DMS79 (cell line): ENCODE measurements around the gene TRPV6.

Experiments used
- DNase-seq: peaks from one replicate; lab custom pipeline; 2025; lab: John Stamatoyannopoulos, UW

TRPV6 gene

DNA sequence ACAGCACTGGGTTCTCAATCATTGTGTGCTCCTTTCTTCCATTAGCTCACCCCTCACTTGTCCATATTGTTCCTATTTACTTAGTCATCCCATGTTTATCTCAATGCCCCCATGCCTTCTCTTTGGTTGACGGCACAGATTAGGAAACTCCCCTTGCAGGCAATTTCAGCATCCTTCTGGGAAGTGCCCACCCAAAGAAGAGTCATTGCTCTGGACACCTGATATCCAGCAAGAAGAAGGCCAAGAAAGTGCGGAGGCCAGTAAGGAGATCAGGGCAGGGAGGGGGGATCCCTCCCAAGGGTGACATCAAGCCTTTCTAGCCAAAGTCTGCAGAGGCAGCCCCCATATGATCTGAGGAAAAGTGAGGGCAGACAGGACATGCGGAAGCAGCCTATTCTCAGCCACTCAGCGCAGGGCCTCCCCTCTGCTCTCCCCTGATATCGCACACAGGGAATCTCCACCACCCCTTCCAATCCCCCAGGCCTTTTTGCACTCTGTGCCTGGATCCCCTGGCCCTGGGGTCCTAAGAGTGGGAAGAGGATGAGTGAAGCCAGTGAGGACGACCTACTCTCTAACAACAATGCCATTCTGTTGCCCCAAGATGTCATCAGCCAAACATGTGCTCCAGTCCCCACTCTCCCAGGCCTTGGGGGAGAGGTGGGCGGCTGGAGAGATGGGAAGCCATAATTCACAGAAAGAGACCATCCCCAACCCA, 1.8 kb downstream of the TRPV6 start:
- no peak for DNase-seq

GRCh38 chr7:142883145-142883544, 2.4 kb downstream of the TRPV6 start:
- DNase-seq, result no peak

- DNase-seq, result no peak
Measured at GRCh38 chr7:142882338-142882678, 3.2 kb downstream of the TRPV6 start.

DNA sequence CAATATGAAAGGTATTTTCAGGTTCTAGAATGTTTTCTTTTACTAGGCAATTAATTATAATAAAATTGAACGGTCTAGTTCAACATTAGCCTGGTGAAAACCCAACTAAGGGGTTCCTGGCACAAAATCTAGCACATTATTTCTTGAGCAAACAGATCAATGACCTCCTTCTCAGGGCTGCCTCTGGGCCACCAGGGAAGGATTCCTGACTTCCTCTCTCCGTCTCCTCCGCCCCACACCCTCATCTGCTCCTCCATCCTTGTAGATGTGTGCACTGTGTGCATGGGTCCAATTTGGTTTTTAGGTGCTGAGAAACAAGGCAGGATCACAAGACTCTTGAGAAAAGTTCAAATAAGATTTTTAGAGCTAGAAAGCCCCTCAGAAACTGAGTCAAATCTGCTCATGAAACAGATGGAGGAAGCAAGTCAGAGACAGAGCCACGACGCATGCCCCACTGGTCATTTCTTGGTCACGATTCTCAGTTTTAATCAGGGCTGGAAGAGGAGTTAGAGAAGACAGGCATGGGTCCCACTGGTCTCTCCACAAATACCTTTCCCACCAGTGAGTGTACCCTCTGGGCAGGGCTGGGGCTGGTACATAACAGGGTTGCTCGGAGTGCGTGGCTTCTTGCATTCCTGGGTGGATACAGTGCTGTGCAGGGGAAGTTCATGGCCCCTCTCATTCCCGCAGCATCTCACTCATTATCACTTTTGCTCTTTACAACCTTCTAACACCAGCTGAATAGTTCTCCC, 3.8 kb downstream of the TRPV6 start:
- DNase-seq, result no peak

- no peak for DNase-seq
Measured at GRCh38 chr7:142880876-142881505, 4.6 kb downstream of the TRPV6 start.

- no peak for DNase-seq
Measured at GRCh38 chr7:142879060-142879459, 6.5 kb downstream of the TRPV6 start.

GRCh38 chr7:142878315-142878714, 7.2 kb downstream of the TRPV6 start:
- DNase-seq, result no peak

DNA sequence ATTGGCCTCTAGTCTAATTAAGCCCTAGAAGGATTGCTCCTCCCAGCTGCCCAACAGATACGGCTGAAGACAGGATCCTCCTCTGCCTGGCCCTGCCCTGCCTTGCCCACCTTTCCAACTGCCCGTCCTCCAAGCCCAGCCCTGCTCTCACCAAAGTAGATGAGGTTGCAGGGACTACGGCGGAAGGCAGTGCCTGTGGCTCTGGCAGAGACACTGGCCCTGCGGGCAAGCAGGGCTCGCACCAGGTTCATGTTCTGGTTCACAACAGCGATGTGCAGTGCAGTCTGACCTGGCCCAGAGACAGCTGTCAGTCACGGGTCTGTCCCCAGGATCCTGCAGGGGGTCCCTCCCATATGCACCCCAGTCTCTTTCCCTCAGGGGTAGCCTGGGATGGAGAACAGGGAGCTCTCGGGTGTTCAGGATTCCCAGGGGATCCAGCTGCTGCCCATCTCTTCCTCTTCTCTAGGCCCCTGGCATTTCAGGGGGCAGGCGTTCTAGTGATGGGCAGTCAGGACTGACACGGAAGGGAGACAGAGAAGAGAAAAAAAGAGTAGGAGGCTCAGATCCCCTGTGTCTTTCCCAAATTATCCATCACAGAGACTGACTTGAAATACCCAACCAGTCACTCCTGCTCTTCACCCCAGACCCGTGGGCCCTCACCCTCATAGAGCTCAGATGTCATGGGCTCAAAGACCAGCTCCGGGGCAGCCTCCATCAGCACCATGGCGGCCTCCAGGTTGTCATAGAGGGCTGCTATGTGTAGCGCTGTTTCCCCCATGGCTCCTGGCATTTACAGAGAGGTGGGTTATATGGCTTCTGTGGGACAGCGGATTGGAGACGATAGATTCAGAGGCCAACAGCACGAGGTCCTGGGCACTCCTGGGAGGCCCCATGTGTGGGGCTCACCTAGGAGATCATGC, 8.3 kb downstream of the TRPV6 start:
- no peak for DNase-seq

- no peak for DNase-seq
Measured at GRCh38 chr7:142876236-142876960, 9.1 kb downstream of the TRPV6 start.

DNA sequence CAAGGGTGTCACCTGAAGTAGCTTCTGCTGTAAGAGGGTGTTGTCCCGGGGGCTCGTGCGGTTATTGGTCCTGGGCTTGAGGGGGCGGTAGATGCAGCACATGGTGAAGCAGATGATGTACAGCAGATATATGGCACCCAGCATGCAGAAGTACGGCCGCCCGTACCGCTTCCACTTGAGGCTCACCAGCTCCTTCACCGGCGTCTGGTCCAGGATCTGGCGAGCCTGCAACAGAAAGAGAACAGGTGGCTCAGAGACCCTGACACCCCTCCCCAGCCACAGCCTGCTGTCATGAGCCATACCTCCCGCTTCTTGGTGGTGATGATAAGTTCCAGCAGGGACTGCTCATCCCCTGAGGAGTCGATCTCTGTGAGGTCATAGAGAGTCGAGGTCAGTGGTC, 10.1 kb downstream of the TRPV6 start:
- DNase-seq, result no peak

DNA sequence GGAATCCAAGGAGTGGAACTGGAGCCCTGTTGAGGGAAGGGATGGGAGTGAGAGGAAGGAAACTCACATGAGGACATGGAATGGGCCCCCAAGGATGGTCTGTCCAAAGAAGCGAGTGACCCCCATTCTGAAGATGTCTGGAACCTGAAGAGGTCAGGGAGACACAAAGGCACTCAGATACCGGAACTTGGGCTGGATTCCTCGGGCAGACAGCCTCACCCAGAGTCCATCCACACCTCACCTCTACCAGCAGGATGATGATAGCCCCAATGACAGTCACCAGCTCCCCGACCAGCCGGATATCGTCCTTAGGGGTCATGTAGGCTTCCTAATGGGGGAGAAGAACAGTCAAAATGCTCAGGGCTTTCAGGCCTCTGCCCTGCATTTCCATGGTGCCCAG, 10.7 kb downstream of the TRPV6 start:
- no peak for DNase-seq

GRCh38 chr7:142874409-142874808, 11.1 kb downstream of the TRPV6 start:
- no peak for DNase-seq

DNA sequence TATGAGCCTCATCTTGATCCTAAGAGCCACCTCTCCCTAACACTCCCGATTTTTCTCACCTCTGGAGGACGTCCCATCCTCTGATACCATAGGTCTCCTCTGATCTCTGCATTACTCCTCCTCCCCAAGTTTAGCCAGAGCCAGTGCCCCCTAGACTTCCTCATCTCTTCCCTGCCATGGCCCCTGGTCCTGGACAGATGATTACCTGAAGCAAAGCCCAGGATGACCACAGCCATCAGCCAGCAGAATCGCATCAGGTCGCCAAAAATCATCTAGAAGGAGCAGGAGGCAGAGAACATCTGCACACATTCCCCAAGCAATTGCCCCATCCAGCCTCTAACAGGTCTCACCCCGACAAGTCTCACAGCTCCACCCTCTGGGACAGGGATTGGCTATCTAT, 11.7 kb downstream of the TRPV6 start:
- no peak for DNase-seq

DNA sequence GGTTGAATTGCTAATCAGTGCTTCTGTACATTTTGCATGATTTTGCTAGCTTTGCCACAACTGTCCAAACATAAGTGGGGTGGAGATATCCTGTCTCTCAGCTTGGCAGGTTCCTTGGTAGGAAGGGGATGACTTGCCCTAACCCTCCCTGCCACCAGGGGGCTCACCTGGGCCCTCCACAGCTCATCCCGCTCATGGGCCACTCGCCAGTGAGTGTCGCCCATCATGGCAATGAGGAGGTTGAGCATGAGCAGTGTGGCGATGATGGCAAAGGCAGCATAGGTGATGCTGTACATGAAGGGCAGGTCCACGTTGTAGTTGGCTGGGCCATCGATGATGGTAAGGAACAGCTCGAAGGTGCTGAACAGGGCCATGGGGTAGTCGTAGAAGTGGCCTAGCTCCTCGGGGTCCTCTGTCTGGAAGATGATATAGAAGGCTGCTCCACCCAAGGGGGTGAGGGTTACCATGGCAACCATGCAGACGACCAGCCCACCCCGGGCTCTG, 12.2 kb downstream of the TRPV6 start:
- DNase-seq, result no peak

DNA sequence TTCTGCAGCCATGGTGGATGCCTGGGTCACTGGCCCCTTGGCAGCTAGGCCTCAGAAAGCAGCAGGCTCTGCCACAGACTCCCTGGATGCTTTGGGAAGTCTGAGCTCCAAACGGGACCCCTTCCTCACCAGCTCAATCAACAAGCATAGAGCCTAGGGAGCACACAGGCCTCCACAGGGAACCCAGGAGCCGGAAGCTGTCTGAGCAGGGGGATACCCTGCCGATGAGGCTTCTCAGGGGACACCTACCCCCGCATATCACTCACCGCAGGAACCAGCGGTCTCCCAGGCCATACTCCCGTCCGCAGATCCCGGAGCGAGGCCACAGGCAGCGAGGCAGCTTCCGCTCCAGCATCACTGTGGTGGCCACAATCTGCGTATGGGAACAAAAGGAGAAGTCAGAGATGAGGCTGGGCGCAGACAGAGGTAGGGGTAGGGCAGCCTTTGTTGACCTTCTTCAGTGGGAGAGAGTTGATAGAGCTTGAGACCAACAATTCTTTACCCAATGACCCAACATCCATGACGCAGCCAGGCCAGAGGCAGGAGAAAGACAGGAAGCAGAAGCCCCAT, 13.4 kb downstream of the TRPV6 start:
- no peak for DNase-seq

- no peak for DNase-seq
Measured at GRCh38 chr7:142871260-142872105, 14.1 kb downstream of the TRPV6 start.

DNA sequence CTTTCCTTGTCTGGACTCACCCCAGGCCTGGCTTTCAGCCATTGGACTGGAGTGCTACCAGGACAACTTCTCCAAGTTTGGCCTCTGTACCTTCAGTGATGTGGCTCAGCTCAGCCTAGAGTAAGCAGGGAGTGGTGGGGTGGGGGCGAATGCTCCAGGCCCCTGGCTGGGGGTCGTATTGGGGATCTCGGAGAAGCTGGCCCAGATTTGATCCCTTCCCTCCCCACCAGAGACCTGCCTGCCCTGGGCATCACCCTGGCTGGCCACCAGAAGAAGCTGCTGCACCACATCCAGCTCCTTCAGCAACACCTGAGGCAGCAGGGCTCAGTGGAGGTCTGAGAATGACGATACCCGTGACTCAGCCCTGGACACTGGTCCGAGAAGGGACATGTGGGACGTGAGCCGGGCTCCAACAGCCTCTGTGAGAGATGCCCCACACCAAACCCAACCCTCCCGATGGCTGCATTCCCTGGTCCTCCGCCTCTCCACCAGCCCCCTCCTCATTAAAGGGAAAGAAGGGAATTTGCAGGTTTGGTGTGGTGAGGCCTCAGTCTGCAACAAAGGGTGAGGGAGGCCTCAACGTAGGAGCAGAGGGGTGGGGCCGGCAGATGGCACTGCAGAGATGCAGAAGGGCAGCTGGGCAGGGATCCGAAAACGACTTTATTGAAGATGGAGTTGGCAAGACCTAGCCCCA, 14.8 kb downstream of the TRPV6 start:
- no peak for DNase-seq

GRCh38 chr7:142870147-142870559, 15.4 kb downstream of the TRPV6 start:
- DNase-seq, result no peak

DNA sequence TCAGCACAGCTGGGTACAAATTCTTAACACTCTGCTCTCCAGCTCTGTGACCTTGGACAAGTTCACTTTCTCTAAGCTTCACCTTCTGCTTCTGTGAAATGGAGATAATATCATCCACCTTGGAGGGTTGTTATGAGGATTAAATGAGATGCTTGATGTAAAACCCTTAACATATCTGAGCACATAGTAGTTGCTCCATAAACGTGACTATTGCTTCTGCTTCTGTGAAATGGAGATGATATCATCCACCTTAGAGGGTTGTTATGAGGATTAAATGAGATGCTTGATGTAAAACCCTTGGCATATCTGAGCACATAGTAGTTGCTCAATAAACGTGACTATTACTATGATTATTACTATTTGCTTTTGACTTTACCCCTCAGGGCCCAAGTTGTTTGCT, 16.1 kb downstream of the TRPV6 start:
- DNase-seq, result no peak
